Activated CD4-positive, alpha-beta T cell treated with anti-CD3 and anti-CD28 coated beads, Interleukin-2, amount 50 U/mL, for 1 hour (primary cell): ENCODE results near the gene BRD4.

ENCODE experiments used
- DNase-seq: peaks from one replicate; pipeline ENCODE4 v3.0.0-alpha.2; 2020

Gene BRD4

DNA sequence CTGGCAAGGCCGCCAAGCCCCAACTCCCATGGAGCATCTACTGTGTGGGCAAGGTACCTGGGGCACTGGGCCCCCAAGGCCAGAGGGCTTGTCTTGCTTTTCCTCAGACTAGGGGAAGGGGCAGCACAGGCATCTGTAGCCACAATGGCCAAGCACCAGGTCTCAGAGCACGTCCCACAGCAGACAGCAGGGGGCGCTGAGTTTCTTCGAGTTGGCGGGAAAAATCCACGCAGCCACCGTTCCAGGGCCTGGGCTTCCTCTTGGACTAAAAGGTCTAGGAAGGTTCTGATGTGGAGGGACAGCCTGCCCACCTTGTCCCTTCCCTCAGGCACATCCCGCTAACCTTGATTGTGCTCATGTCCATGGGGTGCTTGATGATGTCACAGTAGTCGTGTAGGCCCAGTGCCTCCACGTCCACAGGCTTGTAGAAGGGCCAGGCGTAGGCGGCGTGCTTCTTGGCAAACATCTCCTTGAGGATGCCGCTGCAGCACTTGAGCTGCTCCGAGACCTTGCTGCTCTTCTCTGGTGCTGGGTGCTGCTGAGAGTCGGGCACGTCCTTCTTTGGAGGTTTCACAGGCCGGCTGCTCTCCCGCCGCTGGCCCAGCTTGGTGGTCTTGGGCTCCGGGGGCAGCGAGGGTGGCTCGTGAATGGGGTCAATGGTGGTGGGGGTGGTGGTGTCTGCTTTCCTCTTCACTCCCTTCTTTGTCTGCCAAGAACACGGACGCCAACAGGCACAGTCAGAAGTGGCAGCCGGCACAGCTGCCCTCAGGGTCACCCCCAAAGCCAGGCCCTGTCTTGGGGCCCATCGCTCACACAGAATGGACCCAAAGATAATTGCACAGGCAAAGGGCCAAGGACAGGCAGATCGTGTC is 68.0 kb downstream of the BRD4 start:
- DNase-seq, result peak; percentile 75

DNA sequence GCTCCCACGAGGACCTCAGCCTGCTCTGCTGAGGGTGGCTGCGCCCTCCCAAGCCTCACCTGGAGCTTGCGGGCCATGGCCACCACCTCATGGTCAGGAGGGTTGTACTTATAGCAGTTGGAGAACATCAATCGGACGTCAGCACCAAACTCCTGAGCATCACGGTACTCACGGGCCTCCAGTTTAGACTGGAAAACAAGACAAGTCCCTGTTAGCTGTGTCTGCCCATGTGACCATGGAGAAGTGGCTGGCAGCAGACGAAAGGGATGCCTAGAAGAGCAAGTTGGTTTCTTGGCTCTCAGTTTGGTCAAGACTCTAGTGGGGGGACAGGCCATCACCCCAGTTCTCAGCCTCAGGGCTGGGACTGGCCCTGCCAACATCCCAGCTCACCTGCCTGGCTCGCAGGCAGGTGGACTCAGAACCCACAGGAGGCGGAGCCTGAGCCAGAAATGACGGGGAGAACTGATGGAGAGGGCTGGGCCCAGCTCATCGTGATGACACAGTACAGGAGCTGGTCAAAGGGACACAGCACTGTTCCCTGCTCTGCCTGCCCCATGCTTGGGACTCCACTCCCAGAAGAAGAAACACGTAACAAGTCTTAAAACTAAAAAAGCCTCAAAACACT is 68.9 kb downstream of the BRD4 start:
- DNase-seq, result no peak

DNA sequence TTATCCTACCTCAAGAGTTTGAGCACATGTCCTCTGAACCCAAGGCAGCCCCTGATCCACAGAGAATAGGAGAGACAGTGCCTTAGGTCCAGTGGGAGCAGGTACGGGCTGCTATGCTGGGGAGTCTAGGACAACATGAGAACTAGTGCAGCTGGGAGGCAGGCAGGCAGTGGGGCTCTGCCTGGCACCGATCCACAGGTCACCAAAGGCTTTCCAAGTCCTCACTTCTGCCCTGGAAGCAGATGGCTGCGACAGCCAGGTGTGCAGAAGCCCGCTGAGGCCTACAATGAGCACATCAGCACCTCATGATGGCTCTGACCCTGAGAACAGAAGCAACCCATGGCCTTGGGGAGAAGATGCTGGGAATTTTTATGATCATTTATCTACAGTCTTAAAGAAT is 70.3 kb downstream of the BRD4 start:
- no peak for DNase-seq

- DNase-seq, result no peak
Observed at GRCh38 chr19:15260939-15261338, 71.4 kb downstream of the BRD4 start.

DNA sequence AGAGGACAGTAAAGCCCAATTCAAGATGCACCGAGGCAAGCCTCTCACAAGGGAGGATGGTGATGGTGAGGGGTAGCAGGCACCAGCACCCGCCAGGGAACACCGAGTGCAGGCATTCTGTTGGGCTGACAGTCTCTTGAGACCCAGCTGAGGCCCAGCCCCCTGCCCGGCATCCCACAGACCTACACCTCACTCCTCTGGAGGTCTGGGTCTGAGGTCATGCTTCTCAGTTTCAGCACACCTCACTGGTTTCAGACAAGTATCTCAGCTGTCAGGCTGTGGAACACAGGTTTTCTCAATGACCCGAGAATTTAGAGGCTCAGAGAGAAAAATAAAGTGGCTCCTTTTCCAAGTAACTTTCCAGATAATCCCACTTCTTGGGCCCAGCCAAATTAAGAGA is 72.4 kb downstream of the BRD4 start:
- no peak for DNase-seq

- no peak for DNase-seq
Observed at GRCh38 chr19:15257782-15258181, 74.6 kb downstream of the BRD4 start.

- no peak for DNase-seq
Observed at GRCh38 chr19:15256708-15257331, 75.5 kb downstream of the BRD4 start.

GRCh38 chr19:15255359-15255990 is 76.9 kb downstream of the BRD4 start:
- DNase-seq, result no peak

GRCh38 chr19:15254547-15254946 is 77.8 kb downstream of the BRD4 start:
- no peak for DNase-seq

DNA sequence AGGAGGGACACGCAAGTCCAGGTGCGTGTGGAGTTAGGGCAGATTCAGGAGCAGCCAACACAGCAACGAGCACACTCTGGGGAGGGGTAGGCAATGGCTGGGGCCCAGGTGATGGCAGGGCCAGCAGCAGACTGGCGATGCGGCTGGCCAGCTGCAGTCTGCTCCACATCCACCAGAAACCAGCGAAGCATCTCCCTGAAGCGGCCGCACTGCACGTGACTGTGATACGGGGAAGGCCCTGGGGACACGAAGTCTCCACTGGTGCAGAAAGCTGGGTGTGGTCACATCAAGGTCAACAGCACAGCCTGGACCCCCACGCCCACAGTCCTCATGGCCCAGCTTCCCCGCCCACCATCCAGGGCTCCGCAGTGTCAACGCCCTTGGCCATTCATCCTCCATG is 78.8 kb downstream of the BRD4 start:
- no peak for DNase-seq

- no peak for DNase-seq
Observed at GRCh38 chr19:15253061-15253460, 79.3 kb downstream of the BRD4 start.

- no peak for DNase-seq
Observed at GRCh38 chr19:15252398-15253018, 79.8 kb downstream of the BRD4 start.

GRCh38 chr19:15251749-15252397 is 80.5 kb downstream of the BRD4 start:
- DNase-seq, result no peak

DNA sequence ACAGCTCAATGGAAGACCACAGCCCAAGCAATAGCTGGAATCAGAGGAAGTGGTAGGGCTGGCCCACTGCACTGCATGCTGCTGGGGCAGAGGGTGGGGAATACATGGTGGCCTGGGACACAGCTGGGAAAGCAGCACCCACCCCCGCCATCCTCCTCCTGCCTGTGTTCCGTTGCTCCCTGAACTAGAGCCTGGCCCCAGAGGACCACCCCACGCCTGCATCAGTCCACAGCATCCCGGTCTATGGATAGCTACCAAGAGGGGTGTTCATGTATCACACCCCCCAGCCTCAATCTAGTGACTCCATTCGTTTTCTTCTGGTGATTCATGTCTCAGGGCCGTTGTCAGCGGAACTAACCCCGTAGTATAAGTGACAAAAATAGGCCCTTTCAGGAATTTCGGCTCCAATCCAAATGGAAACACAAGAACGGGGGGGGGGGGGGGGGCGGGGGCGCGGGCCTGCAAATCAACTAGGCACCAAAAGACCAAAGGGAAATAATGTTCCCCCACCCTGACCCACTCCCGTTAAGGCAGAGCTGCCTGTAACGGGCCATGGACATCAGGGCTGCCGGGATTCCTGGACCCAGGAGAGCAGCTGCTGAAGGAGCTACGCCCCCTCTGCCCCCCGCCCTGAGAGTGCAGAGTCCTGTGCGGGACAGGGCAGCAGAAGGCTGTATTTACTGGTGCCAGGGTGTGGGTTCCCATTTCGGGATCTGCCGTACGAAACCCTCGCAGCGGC is 81.2 kb downstream of the BRD4 start:
- no peak for DNase-seq

DNA sequence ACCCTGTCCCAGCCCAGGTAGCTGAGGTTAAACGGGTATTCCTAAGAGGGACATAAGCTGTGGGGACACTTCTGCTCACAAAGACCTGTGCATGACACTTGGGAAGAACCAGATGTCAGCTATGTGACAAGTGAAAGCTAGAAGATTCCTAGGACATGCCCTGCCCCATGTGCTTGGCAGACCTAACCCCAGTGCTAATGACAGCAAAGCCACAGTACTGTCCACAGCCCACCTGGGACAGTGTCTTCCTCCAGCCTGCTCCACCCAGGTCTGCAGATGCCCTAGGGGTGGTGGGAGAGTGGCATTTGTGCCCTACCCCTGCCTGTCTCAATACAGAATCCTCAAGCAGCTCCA is 81.7 kb downstream of the BRD4 start:
- no peak for DNase-seq

DNA sequence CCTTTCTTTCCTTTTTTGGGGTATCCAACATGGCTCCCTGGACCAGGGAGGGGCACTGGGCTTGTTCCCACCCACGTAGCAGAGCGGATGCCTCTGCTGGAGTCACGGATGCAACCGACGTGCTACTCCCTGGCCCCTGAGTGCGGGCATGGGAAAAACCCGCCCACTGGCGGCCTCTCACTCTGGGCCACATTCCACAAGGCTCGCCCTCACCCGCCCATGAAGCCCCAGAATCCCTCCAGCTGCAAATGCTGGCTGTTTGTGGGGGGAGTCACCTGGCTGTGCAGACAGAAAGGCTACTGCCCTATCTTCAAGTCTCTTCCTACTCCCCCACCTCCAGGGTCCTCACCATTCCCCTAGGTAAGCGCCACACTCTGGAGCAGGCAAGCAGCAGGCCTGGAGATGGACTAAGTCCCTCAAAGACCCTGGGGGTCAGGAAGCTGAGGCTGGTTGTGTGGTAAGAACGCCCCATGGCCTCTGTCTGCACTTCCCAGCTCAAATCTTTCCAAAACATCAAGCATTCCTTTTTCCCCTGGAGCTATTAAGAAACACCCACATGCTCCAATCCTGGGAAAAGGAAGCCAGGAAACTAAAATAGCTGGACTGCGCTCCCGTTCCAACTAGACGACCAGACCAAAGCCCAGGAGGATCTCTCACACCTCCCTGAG is 82.2 kb downstream of the BRD4 start:
- DNase-seq, result no peak

GRCh38 chr19:15249528-15249874 is 82.8 kb downstream of the BRD4 start:
- no peak for DNase-seq

GRCh38 chr19:15248648-15249527 is 83.5 kb downstream of the BRD4 start:
- no peak for DNase-seq

- DNase-seq, result no peak
Observed at GRCh38 chr19:15248106-15248505, 84.2 kb downstream of the BRD4 start.
